WTC11 (cell line): Measurements from ENCODE around the gene TMEM184A.

Experiments
- ETV6 ChIP-seq: sonication (generic); formaldehyde crosslinking; IDR thresholded peaks from 2 replicates; pipeline ENCODE4 v1.8.1; 2022; ENCODE audit warnings: mild to moderate bottlenecking, missing genetic modification reagents
- MAX ChIP-seq: sonication (generic); formaldehyde crosslinking; IDR thresholded peaks from 2 replicates; pipeline ENCODE4 v1.8.0; 2022; ENCODE audit warnings: mild to moderate bottlenecking, missing genetic modification reagents

DNA sequence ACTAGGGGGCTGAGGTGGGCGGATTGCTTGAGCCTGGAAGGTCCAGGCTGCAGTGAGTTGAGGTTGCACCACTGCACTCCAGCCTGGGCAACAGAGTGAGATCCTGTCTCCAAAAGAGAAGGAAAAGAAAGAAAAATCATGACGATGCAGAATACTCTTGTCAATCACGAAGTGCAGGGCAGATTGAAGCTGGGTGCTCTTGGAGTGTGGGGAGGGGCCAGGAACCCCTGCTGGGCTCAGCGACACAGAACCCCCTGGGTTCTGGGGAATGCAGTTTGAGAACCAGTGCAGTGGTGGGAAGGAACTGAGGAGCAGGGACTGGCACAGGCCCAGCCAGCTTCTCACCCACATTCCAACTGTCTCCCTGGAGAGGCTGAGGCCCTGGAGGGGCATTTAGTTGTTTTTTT is 41.0 kb downstream of the TMEM184A start:
- TF ChIP-seq ETV6 (CRISPR knock-in tag) (no peak), MAX (CRISPR knock-in tag) (no peak)
